22Rv1 (cell line): ENCODE data around the gene ZNF724.
"Not testable (repeated sequence)": the region's sequence is repeated elsewhere in the genome, so short reads cannot be mapped to it uniquely, and the experiment has no call there.

Experiments used
- H3K27ac ChIP-seq: fragments of 450-650 bp; 2 replicates; pipeline ENCODE4 v1.5.1; 2017
- CTCF ChIP-seq: fragments of 450-650 bp; IDR thresholded peaks from 2 replicates; pipeline ENCODE4 v1.5.1; 2017; ENCODE audit warnings: mild to moderate bottlenecking
- ZFX ChIP-seq: fragments of 450-650 bp; IDR thresholded peaks from 2 replicates; pipeline ENCODE4 v1.6.1; 2017; ENCODE audit warnings: antibody characterized with exemption, borderline replicate concordance

The ZNF724 gene

GRCh38 chr19:23261496-23262020 is 11.4 kb upstream of the ZNF724 start:
- no peak for TF ChIP-seq CTCF
- H3K27ac ChIP-seq: no peak overlapping the region

GRCh38 chr19:23260956-23261355 is 10.8 kb upstream of the ZNF724 start:
- H3K27ac ChIP-seq: no peak overlapping the region
- TF ChIP-seq CTCF: no peak
- no peak for TF ChIP-seq ZFX

GRCh38 chr19:23259961-23260360 is 9.8 kb upstream of the ZNF724 start:
- H3K27ac ChIP-seq: no peak overlapping the region
- TF ChIP-seq CTCF (no peak), ZFX (no peak)

GRCh38 chr19:23255700-23256099 is 5.5 kb upstream of the ZNF724 start:
- no peak overlapping the region for H3K27ac ChIP-seq
- TF ChIP-seq ZFX (no peak), CTCF (no peak)

GRCh38 chr19:23254141-23254910 is 4.1 kb upstream of the ZNF724 start:
- peak overlapping the region; percentile 49 for H3K27ac ChIP-seq
- TF ChIP-seq ZFX: no peak
- TF ChIP-seq CTCF: no peak

- not testable (repeated sequence) for H3K27ac ChIP-seq
Measured at GRCh38 chr19:23253256-23253655, 3.1 kb upstream of the ZNF724 start.

GRCh38 chr19:23241419-23241818 is 8.8 kb downstream of the ZNF724 start:
- TF ChIP-seq CTCF (no peak), ZFX (no peak)
- no peak overlapping the region for H3K27ac ChIP-seq
